GM23338 (cell line): ENCODE results near the gene MYL12B.

Experiments used
- CREB1 ChIP-seq: fragments of 250-450 bp; sonication (Bioruptor Pico); IDR thresholded peaks from 2 replicates; pipeline ENCODE4 v1.5.0; 2020; ENCODE audit warnings: low read depth, mild to moderate bottlenecking, moderate library complexity
- CTCF ChIP-seq, 2 experiments: fragments of 200-600 bp in 1 of 2; sonication (generic) in 1 of 2; conservative IDR thresholded peaks; 2 replicates each; pipeline versions ENCODE4 v1.5.1 to v1.6.1; 2016 to 2017; ENCODE audit warnings: antibody characterized with exemption in 2 of 2, low read depth in 2 of 2, mild to moderate bottlenecking in 2 of 2, moderate library complexity in 1 of 2
- ETS1 ChIP-seq: IDR thresholded peaks from 2 replicates; pipeline ENCODE4 v1.6.1; 2016; ENCODE audit warnings: antibody characterized with exemption
- STAT1 ChIP-seq: IDR thresholded peaks from one replicate; pipeline ENCODE4 v1.6.1; 2016; ENCODE audit warnings: antibody characterized with exemption; ENCODE audit not compliant: unreplicated experiment

GRCh38 chr18:3247240-3248061 lies 14.5 kb upstream of the MYL12B start, which contains the start of gene MYL12A:
- TF ChIP-seq CTCF (conservative IDR thresholded peaks at IDR 0.05; ENCODE audit: low read depth in 2 of 2): no peak
- peak; percentile 62 for TF ChIP-seq CREB1 (CRISPR knock-in tag)
- no peak for TF ChIP-seq STAT1
- TF ChIP-seq ETS1: no peak; the same call in none of the 2 replicates
